ENCODE measurements around the gene ERMARD.
A peak's percentile ranks its signal among the peaks of the same experiment; 100 is the strongest.
"Not testable (repeated sequence)": the region's sequence is repeated elsewhere in the genome, so short reads cannot be mapped to it uniquely, and the experiment has no call there.

The ERMARD gene

DNA sequence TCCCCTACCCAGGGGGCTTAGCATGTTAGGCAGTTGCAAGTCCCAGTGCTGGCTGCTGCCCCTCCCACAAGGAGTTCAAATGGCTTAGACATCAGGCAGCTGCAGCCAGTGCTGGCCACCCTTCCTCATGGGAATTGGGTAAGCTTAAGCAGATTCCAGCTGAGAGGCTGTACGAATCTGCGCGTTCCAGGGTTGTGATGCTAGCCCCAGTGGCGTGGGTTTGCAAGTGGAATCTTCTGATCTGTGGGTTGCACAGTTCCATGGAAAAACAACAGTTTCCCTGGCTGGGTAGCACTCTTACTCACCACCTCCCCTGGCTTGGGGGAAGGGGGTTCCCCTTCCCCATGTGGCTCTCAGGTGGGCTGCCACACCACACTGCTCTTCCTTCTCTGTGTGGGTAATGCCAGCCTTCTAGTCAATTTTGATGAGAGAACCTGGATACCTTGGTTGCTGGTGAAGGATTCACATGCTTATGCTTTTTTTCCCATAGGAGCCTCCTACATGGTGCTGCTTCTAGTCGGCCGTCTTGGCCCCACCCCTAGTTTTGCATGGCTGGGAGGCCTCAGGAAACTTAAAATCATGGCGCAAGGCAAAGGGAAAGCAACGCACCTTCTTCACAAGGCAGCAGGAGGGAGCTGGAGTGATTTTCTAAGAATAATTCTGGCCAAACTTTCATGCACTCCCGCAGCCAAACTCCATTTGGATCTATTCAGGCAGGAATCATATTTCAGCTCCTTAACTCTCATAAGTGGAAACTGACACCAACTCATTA, 13.0 kb upstream of the ERMARD start:
- no peak for DNase-seq

DNA sequence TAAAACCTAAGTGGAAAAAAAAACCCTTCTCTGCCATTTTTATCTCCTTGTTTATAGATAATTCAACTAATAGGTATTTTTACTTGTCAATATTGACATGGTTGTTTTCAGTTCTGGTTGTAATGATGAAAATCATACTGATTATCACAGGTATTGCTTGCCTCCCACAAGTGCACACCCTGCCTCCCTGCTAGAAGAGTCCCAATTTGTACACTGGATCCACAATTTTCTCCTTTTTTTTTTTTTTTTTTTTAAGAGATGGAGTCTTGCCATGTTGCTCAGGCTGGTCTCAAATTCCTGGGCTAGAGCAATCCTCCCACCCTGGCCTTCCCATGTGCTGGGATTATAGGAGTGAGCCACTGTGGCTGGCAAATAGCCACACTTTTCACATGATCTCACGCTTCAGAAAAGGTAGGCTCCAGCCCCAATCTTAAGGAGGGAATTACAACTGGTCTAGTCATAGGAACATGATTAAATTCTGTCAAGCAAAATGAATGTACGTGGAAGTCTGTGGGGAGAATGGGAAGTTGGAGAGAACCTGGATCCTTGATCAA, 12.4 kb upstream of the ERMARD start:
- DNase-seq, result no peak

DNA sequence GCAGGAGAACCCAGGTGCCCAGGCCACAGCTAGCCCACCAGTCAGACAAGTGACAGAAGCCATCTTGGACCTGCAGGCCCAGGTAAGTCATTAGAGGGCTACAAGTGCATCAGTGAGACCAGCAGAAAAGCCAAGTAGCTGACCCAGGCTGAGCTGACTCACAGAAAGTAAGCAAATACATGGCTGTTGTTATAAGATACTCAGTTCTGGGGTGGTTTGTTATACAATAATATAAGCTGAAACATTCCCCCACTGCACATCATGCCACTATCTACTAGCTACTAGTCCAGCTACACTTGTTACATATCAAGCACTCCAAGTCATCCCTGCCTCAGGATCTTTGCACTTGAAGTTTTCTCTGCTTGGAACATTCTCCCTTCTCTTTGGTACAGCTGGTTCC, 10.1 kb upstream of the ERMARD start:
- no peak for DNase-seq

DNA sequence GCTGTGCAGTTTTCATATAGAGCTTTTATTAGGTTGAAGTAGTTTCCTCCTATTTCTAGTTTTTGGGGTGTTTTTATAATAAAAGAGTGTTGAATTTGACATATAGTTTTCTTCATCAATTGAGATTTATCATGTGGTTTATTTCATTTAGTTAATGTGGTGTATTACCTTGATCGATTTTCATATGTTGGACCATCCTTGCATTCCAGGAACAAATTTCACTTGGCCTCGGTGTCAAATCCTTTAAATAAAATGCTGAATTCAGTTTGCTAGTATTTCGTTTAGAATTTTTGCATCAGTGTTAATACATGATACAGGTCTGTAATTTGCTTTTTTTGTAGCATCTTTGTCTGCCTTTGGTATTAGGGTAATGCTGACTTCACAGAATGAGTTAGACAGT, 6.0 kb upstream of the ERMARD start:
- no peak for DNase-seq

DNA sequence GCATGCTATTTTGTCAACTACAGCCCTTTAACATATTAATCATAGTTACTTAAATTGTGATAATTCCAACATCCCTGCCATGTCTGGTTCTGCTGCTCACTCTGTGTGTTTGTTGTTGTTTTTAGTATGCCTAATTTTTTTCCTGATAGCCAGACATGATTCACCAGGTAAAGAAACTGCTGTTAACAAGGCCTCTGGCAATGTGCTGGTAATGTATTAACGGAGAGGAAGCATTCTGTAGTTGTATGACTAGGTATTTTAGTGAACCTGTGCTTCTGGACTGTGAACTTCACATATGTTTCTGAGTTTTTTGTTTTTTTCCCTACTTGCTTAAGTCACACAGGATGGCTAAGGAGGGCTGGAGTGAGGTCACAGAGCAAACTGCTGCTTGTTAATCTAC, 4.9 kb upstream of the ERMARD start:
- no peak for DNase-seq

DNA sequence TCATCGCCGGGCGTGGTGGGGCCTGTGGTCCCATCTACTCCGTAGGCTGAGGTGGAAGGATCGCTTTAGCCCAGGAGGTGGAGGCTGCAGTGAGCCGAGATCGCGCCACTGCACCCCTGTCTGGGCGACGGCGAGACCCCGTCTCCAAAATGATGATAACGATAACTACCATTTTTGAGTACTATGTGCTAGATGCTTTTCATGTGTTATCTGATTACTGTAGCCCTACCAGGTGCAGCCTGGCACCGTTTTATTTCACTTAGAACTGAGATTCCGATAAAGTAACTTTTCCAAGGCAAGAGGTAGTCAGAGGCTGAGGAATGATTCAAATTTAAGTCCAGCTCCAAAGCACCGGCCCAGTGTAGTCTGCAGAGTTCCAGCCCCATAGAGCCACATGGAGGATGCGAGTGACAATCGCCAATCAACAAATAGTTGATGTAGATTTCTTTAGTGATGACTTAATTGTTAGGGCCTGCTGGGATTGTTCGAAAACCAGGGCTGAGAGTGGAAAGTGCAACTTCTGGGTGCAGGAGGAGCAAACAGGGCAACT, 727 bp downstream of the ERMARD start:
- DNase-seq, result peak; percentile 6 to 8

DNA sequence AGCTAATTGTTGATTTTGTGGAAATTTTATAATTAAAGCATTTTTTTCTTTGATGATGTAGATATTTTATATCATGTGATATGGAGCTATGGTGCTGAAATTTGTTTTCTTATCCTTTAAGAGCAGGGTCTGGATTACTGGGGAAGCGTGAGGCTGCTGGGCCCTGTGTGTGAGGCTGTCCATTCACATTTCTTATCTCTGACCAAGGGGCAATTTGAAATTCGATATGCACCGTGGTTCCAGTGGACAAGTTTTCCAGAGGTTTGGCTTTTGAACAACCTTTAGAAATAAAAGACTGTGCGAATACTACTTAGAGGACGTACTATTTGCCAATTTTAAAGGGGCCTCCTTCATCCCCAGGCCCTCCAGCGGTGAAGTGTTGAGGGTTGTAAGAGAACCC, 3.7 kb downstream of the ERMARD start:
- DNase-seq, result no peak

DNA sequence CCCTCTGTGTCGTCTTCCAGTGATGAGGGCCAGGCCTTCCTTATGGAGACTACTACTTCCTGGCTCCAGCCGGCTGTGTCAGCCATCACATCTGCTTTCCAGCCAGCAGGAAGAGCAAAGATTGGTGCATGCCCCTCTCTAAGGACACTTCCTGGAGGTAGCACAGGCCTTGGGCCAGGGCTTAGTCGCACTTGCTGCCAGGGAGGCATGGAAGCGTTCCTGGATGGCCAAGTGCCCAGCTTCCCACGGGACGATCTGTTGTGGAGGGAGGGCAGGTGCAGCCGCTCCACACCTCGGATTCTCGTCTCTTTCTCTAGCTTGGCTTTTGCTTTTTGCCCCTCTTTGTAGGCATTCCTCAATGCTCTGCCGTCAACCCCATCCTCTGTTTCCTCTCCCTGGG, 11.9 kb downstream of the ERMARD start:
- DNase-seq, result no peak

DNA sequence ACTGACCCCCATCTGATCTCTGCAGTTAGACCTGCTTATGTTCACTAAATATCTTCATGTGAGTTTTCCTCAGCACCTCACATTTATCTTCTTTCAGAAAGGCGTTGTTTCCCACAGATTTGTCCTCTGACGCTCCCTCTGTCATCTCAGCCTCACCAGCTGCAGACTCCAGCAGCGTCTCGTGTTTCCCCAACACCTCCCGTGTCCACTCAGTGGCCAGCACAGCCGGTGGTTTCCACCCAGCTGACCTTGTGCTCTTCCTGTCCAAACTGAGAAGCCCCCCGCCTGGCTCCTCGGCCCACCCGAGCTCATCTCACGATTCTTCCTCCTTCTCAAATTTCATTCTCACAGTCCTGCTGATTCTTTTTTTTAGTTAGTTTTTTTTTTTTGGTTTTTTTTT, 12.5 kb downstream of the ERMARD start:
- DNase-seq, result no peak

DNA sequence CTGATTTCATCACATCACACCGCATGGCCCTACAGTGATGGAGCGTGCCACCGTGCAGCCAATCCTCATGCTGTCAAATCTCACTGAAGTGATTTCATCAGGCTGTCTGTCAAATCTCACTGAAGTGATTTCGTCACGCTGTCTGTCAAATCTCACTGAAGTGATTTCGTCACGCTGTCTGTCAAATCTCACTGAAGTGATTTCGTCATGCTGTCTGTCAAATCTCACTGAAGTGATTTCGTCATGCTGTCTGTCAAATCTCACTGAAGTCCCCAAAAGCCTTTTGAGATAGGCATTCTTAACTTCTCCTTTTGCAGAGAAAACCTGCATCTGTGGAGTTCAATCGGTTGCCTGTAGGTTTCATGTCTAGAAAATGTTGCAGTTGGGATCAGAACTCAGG, 14.4 kb downstream of the ERMARD start:
- not testable (repeated sequence) for DNase-seq

DNA sequence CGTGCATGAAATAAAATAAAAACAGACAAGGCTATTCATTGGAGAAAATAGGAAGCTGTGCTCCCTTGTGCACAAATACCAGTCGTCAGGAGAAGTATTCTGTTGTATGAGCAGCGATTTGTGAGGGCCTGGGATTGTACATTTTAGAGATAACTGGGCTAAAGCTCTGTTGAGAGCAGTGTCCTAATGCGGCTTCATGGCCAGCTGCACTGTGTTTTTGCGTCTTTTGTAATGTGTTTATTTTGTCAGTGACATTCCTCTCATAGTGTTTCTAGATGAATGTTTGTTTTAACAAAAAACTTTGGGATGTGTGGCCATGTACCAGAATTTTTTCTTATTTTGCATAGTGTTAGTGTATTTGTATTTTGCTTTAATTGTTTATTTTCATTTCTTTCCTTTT, 14.8 kb downstream of the ERMARD start:
- DNase-seq, result no peak

DNA sequence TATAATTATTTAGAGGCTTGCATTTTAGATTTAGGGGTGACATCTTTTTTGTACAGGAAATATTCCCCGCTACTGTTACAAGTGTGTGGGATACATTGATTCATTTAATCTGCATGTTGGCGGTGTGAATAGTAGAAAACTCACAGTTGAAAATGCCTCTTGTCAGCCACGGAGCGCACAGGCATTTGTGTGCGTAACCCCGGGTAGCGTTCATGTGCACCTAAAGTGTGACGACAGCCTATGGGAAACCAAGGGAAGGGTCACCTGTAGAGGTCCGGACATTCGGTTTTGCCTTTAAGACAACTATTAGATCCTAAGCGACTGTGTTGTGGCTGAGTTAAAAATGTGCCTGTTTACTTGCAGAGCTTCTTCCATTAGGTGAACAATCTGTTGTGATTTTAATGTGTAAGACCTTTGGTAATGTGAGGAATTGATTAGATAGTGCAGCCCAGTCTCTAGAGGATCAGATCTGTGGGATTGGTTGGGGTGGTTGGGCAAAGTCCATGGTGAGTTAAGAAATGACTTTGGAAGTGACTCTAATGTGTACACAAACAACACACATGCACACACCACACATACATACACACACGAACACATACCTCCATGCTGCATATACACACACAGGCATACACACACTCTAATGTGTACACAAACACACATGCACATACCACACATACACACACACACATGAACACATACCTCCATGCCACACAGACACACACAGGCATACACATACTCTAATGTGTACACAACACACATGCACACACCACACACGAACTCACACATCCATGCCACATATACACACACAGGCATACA, 15.7 kb downstream of the ERMARD start:
- no peak for DNase-seq

DNA sequence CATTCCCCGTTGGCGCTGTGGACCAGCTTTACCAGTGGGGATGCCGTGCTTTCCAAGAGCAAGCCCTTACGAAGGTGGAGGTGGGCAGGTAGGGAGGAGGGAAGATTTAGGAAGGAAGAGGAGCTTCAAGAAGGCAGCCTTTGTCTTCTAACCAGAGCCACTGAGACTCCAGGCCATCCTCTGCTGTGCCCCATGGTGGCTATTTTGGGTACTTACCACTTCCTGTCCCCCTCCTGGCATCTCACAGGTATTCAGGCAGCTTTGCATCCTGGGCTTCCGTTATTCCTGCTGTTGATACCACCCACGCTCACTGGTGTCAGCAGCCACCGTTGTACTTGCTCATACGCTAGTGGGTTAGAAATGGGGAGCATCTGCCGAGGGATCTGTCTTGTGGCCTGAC, 22.9 kb downstream of the ERMARD start:
- no peak for DNase-seq

DNA sequence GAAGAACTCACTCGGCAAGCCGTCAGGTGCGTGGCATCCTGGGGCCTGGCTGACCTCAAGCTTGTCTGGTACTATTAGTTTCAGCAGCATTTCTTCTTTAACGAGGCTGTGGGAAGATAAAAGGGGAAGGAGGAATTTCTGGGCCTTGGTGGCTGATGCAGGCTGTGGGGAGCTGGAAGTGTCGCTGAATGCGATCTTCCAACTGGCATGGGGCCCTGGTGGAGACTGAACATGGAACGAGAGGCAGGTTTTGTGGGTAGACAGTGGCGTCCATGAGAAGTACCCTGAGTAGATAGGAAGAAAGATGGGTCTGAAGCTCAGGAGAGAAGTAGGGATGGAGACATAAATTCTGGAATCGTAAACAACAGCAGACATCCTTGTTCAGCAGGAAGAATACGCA, 23.9 kb downstream of the ERMARD start:
- no peak for DNase-seq

DNA sequence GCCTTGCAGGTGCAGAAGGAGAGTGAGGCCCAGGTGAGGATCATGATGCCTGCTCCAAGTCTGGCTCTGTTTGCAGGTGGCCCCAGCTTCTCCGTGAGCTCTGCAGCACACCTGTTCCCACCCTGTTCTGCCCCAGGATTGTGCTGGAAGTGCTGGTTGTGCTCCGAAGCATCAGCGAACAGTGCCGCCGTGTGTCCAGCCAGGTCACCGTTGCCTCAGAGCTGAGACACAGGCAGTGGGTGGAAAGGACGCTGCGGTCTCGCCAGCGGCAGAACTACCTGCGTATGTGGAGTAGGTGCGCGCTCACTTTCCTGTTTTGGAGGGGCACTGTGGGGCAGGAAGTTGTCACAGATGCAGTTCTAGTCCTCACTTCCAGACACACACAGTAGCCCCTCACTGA, 25.0 kb downstream of the ERMARD start:
- DNase-seq, result no peak

DNA sequence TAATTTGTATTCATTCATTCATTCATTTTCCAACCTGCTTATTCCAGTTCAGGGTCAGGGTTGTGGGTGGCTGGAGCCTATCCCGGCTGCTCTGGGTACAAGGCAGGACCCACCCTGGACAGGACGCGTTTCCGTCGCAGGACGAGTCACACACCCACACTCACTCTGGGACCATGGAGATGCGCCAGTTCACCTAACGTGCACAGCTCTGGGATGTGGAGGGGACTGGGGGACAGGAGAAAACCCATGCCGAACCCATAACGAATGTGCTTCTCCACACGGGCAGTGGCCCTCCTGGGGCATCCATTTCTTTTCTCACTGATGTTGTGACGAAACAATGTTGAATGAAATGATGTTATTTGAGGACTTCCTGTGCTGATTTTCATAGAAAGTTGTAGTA, 26.5 kb downstream of the ERMARD start:
- no peak for DNase-seq

DNA sequence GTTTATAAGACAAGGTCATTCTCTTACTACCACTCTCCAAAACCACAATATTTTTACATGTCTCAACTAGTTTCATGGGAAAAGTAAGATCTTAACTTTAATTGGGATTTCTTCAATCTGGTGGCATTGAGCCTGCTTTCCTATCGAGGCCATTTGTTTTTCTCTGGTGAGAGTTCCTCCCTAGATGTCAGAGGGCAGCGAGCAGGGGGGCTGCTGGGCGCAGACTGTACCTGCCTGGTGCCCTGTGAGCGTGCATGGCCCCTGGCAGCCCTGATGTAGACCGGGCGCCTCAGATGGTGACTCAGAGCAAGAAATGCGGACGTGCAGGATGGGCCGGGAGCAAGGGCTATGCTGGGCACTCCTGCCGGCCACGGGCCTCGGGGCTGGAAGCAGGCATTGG, 27.2 kb downstream of the ERMARD start:
- no peak for DNase-seq

DNA sequence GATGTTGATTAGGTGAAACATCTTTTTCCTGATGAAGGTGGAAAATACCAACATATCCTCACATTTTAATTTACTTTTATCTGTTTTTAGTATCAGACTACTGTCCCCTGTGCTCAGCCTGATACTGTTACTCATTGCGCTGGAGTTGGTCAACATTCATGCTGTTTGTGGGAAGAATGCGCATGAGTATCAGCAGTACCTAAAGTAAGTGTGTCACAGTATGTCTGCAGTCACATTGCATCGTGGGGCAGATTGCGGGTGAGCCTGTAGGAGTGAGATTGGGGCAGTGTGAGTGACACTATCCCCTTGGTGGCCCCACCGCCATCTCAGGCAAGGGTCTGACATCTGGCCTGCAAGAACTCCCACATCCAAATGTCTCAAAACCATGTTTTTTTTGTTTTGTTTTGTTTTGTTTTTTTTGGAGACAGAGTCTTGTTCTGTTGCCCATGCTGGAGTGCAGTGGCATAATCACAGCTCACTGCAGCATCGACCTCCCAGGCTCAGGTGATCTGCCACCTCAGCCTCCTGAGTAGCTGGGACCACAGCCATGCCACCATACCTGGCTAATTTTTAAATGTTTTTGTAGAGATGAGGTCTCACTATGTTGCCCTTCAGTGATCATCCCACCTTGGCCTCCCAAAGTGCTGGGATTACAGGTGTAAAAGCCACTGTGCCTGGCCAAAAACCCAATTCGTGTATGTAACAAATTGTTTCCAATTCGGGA, 27.8 kb downstream of the ERMARD start:
- DNase-seq, result no peak

DNA sequence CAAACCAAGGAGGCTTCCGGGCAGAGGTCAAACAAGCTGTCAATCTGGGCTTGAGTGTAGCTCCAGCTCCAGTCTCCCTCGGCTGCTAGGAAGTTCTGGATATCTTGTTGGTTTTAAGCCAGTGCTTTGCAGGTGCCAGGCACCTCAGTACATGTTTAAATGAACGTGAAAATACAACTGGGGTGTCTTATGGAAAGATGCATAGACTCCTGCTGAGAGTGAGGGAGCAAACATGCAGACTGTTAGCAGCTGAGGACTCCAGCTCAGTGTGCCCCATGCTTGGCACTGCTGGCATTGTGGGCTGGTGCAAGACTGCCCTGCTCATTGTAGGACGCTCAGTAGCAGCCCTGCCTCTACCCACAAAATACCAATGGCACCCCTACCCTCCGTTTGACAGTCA, 28.5 kb downstream of the ERMARD start:
- DNase-seq, result no peak

DNA sequence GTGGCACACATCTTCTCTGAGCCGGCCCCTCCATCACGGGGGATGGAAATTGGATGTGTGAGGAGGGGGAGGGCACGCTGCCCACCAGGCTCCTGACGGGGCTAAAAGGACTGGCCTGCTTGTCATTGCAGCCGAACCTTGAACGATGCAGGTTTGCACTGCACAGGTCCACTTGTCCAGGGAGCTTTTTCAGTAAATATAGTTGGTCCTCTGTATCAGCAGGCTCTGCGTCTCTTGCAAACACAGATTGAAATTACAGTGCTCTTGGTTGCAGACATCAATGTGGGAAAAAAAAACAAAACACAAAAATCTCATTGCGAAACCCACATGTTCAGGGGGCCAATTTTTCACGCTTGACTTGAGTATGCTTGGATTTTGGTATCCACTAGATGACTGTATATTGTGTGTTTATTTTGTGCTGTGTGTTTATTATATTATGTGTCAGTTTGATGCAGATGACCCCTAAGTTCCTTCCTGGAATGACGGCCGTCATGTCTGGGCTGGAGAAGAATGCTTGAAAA, 29.2 kb downstream of the ERMARD start:
- no peak for DNase-seq

DNA sequence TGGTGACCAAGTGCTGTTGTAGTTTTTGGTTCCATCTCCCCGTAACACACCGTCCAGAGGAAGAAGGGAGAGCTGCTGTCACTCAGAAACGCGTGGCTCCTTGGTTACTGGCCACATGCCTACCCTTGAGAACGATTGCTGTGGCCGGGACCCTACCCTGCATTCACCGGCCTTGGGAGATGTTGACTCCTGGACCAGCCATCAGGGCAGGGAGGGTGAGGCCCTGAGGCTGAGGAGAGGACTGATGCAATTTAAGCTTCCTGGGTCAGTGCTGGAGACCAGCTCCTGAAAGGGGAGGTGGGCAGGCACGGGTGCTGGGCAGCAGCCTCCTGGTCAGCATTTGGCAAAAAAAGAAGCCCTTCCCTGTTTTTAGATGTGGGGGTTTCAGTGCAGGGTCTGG, 31.5 kb downstream of the ERMARD start:
- DNase-seq, result no peak

DNA sequence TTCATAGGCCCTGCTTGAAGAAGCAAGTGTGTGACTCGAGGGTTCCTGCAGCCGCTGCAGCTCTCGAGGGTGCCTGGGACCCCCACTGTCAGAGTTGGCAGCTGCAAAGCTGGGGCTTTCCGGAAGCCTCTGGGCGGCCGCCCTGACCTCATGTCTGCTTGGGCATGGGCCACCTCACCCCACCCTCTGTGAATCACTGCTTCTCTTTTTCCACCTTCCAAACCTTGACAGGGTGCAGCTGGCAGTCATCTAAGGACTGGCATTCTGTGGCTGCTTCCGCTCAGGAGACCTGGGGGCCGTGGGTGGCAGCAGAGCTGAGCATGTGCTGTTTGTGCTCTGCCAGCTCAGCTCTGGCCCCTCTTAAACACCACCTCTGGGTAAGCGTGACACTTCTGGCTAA, 32.0 kb downstream of the ERMARD start:
- no peak for DNase-seq
